Ovary (tissue), 9 donors: Measurements from ENCODE around the gene TULP1. TPM values are rescaled to one million over a fixed set of nuclear protein-coding genes. Genes with fewer than 3 reads are reported as not detected.

Source experiments
- DNase-seq, 5 donors: peaks; one replicate each; pipeline ENCODE4 v3.0.0-alpha.2; 2019 to 2020
- H3K27ac ChIP-seq, 2 donors: fragments of 200-600 bp; one replicate each; pipeline versions ENCODE4 v1.5.1 to v1.8.0; 2019 to 2022
- H3K27me3 ChIP-seq: fragments of 200-600 bp; one replicate; pipeline ENCODE4 v1.8.0; 2022
- H3K36me3 ChIP-seq: fragments of 200-600 bp; sonication (generic); one replicate; pipeline ENCODE4 v1.5.1; 2019
- H3K4me1 ChIP-seq: one replicate; pipeline ENCODE4 v1.8.1; 2013; ENCODE audit warnings: mild to moderate bottlenecking, moderate library complexity; ENCODE audit not compliant: insufficient read depth
- H3K4me3 ChIP-seq: fragments of 200-600 bp; sonication (generic); one replicate; pipeline ENCODE4 v1.5.1; 2017
- H3K9me3 ChIP-seq, 2 donors: fragments of 200-600 bp in 1 of 2; sonication (generic) in 1 of 2; one replicate each; pipeline versions ENCODE4 v1.5.1 to v1.8.1; 2013 to 2019; ENCODE audit warnings: mild to moderate bottlenecking in 1 of 2, moderate library complexity in 1 of 2
- EP300 ChIP-seq: sonication (generic); formaldehyde crosslinking; IDR thresholded peaks from one replicate; pipeline ENCODE4 v1.6.1; 2017; ENCODE audit warnings: antibody characterized with exemption
- POLR2A ChIP-seq: fragments of 450-650 bp; IDR thresholded peaks from one replicate; pipeline ENCODE4 v1.6.1; 2017; ENCODE audit warnings: antibody characterized with exemption, mild to moderate bottlenecking, moderate library complexity
- WGBS, 3 donors: extraction: QIAGEN DNeasy Blood & Tissue Kit in 1 of 3; methylation state at CpG; one replicate each; pipeline versions ENCODE4 v1.1.5 to v1.1.7; 2013 to 2017; 5-methylcytosine and 5-hydroxymethylcytosine counted together
- intact Hi-C, 4 donors: fragments of 100-400 bp; cut with DNase I; formaldehyde crosslinking; loops; one replicate each; pipeline versions ENCODE4 v1.11.0 to v1.15.1; 2022 to 2023
- microRNA-seq, 3 donors: library from miRNA; unstranded; fragments of <30 nt; microRNA quantifications; one replicate each; pipeline versions ENCODE4 to v1.2.0, GENCODE V29; 2019 to 2020
- polyA plus RNA-seq, 2 donors: library from polyadenylated mRNA; stranded (reverse); fragments of 200-250 nt in 1 of 2; fragments of 350-450 nt in 1 of 2; fragmentation: Illumina TruSeq in 1 of 2; extraction: RNeasy Lipid Tissue Mini Kit (QIAGEN cat#74804) in 1 of 2; gene quantifications; one replicate each; pipeline ENCODE4 v1.2.3, GENCODE V29; 2013 to 2014
- small RNA-seq: library from RNA; depleted of rRNA; stranded (forward); fragments of <200 nt; gene quantifications from one replicate; pipeline ENCODE3, GENCODE V24; 2016
- total RNA-seq, 7 donors: library from RNA; depleted of rRNA in 2 of 7; stranded (reverse); fragments of >200 nt in 2 of 7; fragmentation: NEBNext Ultra II Directional in 3 of 7; extraction: Animal tissue kit (Norgen Biotek cat#: 25700) in 3 of 7; gene quantifications; one replicate each; pipeline versions ENCODE4 v1.1.0 to v1.2.4, GENCODE V29; 2016 to 2023
- TF ChIP-seq, protein P1 (sequence below), 3 donors: fragments of 450-650 bp in 2 of 3; fragments of 200-600 bp in 1 of 3; IDR thresholded peaks; one replicate each; pipeline versions ENCODE4 v1.5.1 to v1.8.0; 2016 to 2022; ENCODE audit warnings: antibody characterized with exemption in 3 of 3, mild to moderate bottlenecking in 1 of 3
- donor health status: DM: no; HTN: no; CAD: no; lungs with moderate emphysema.
- donor health status: DM: no; HTN: no; CAD: no.
- donor health status: Bipolar disorder and iron deficiency.
- donor health status: DM: yes; HTN: yes; CAD: no.
- donor health status: DM: no; HTN: no; CAD: no.
- donor health status: DM: yes; HTN: yes; CAD: no.

TULP1 gene
- total and polyA plus RNA-seq, 9 donors, result 0.17 to 1.1 (median 0.45) TPM; not detected in 3

DNA sequence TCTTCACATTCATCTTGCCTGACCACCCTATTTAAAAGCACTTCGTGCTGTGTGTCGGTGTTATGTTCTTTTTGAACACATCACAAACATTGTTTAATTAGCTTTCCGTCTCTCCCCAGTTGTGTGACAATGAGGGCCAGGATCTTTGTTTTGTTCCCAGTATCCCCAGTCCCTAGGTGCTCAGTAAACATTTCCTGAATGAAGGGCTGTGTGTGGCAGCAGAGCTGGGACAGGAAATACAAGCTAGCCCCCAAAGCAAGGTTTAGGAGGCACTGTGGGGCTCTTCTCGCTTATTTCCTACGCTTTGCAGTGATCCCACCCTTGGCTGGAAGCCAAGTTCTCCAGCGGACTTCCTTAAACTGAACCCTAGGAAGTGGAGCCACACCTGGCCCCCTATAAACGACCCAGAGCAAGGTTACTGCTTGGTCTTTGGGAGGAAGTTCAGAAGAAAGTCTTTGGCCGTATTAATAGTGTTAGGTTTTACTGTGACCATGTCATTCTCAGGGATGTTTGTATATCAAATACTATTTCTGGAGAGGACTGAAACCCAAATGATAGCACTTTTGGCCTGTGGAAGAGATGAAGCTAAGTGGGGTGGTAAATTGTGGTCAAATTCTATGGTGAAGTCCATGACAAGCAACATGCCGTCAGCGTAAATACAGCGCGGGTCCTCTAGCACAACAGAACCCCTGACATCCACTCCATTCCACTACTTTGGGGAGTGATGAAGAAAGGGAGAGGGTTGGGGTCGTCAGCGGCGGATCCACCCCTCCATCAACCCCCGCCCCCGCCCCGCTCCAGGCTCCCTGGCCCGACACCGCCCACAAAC, 61.1 kb downstream of the TULP1 start:
- peak overlapping the region; percentile 62 for H3K4me3 ChIP-seq
- H3K27me3 ChIP-seq, result no peaks in the 10 kb centered on the region
- 9 to 12% (median 12%) methylated on average over 20 of the region's 20 CpGs for WGBS, 3 donors
- peak overlapping the region; percentile 18 to 71 for H3K27ac ChIP-seq
- TF ChIP-seq, protein P1, sequence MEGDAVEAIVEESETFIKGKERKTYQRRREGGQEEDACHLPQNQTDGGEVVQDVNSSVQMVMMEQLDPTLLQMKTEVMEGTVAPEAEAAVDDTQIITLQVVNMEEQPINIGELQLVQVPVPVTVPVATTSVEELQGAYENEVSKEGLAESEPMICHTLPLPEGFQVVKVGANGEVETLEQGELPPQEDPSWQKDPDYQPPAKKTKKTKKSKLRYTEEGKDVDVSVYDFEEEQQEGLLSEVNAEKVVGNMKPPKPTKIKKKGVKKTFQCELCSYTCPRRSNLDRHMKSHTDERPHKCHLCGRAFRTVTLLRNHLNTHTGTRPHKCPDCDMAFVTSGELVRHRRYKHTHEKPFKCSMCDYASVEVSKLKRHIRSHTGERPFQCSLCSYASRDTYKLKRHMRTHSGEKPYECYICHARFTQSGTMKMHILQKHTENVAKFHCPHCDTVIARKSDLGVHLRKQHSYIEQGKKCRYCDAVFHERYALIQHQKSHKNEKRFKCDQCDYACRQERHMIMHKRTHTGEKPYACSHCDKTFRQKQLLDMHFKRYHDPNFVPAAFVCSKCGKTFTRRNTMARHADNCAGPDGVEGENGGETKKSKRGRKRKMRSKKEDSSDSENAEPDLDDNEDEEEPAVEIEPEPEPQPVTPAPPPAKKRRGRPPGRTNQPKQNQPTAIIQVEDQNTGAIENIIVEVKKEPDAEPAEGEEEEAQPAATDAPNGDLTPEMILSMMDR (IDR thresholded peaks at IDR 0.05), result no peak
- TF ChIP-seq POLR2A, result no peak
- no peak for TF ChIP-seq EP300
- DNase-seq, result peak in 3 of 5 donors; percentile 54 to 67 (median 56)
- H3K36me3 ChIP-seq, result no peaks in the 10 kb centered on the region
- H3K4me1 ChIP-seq, result peaks cover 7% of the 10 kb centered on the region
- intact Hi-C loops, result loop anchor here in 2 of 4 donors (2.0 kb wide), 1 partner anchor 109 kb away; the partner anchor contains the start of gene PPARD (in 2 of the 2)
- no peaks in the 10 kb centered on the region for H3K9me3 ChIP-seq

DNA sequence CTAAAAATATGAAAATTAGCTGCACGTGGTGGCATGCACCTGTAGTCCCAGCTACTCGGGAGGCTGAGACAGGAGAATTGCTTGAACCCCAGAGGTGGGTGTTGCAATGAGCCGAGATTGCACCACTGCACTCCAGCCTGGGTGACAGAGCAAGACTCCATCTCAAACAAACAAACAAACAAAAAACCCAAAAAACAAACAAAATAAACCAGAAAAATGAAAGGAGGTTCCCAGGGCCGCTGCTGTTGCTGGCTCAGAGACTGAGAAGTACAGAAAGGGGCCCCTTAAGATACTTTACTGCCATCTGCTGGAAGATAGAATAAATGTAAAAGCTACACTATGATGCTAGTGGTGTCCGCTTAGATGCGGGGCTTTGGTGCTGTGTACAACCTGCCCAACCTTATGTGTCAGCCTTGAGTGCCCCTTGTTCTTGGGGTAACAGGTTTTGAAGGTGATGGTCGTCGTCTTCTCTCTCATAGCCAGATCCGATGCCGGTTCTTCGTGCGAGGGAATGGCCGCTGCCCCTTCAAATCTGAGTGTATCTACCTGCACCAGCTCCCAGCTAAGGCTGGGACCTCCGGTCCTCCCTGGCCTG, 63.3 kb downstream of the TULP1 start:
- Histone ChIP-seq H3K36me3 (no peaks in the 10 kb centered on the region), H3K4me3 (no peak overlapping the region), H3K27ac (no peak overlapping the region), H3K4me1 (peaks cover 6% of the 10 kb centered on the region), H3K27me3 (no peaks in the 10 kb centered on the region), H3K9me3 (no peaks in the 10 kb centered on the region)
- peak in 1 of 5 donors; percentile 37 for DNase-seq
- TF ChIP-seq EP300 (no peak), POLR2A (no peak)
- TF ChIP-seq, protein P1 (IDR thresholded peaks at IDR 0.05), result peak; percentile 62 to 86 (median 79)
- intact Hi-C loops, result loop anchor here in 2 of 4 donors (1.0 to 2.0 kb wide), 2 partner anchors 107 kb away; partner anchors contain the start of gene PPARD (in 2 of the 2)
- WGBS, 3 donors, result 27 to 36% (median 33%) methylated on average over 14 of the region's 14 CpGs

DNA sequence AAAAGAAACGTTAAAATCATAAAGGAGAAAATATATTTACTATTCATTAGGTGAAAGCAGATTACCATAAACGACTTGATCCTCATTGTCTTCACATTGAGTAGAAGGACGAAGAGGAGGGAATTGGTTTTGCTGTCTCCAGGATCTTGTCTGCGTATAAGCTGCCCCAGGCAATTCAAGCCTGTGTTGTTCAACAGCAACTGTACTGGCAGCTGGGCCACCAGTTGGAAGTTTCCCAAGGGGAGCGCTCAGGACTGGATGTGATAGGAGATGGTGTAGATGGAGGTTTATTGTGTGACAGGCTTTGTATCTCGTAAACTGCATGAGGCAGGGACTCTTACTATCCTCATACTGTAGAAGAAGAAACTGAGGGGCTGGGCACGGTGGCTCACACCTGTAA, 64.5 kb downstream of the TULP1 start:
- WGBS, 3 donors, result 64 to 79% (median 76%) methylated on average over 7 of the region's 7 CpGs

More for the DNA sequence above, 64.5 kb downstream of the TULP1 start:
- TF ChIP-seq POLR2A, result no peak
- no peak for TF ChIP-seq EP300
- TF ChIP-seq, protein P1 (IDR thresholded peaks at IDR 0.05), result no peak
- no peaks in the 10 kb centered on the region for H3K36me3 ChIP-seq
- DNase-seq, result no peak
- H3K27ac ChIP-seq, result no peak overlapping the region
- no peaks in the 10 kb centered on the region for H3K9me3 ChIP-seq
- intact Hi-C loops, result loop anchor here in 1 of 4 donors (2.0 kb wide), 1 partner anchor 105 kb away; the partner anchor contains the start of gene PPARD
- H3K4me3 ChIP-seq, result no peak overlapping the region
- no peaks in the 10 kb centered on the region for H3K27me3 ChIP-seq
- H3K4me1 ChIP-seq, result peaks cover 1% of the 10 kb centered on the region

Small RNA genes within 50 kb of the gene (microRNA-seq; reads per million reads assigned to microRNA genes)
- 0 to 0.47 (median 0) reads per million in 3 donors for gene MIR7111

Small RNA genes within 50 kb of the gene (small RNA-seq; reads per million reads assigned to genes)
- not detected for gene MIR7111

Other genes with a start within 250 kb of the TULP1 start
- gene DEF6, start 215.1 kb downstream of the TULP1 start, total RNA-seq, result 1 to 10 TPM; 2.3 to 6.6 (median 3.1) TPM
- gene DEF6, start 215.1 kb downstream of the TULP1 start, polyA plus RNA-seq, result 1 to 10 TPM; 1.5 to 2.7 TPM
- gene PPARD, start 170.3 kb downstream of the TULP1 start, total RNA-seq, result 10 to 100 TPM in 6 of 7 donors, 1 to 10 TPM in 1; 7.9 to 55.9 (median 25.9) TPM
- gene PPARD, start 170.3 kb downstream of the TULP1 start, polyA plus RNA-seq, result 10 to 100 TPM in 1 of 2 donors, 1 to 10 TPM in 1; 8.2 to 22.3 TPM
- gene FANCE, start 60.6 kb downstream of the TULP1 start, total RNA-seq, result 10 to 100 TPM in 2 of 7 donors, 1 to 10 TPM in 5; 5.3 to 12.2 (median 9.3) TPM
- gene FANCE, start 60.6 kb downstream of the TULP1 start, polyA plus RNA-seq, result 1 to 10 TPM; 5.3 to 7.4 TPM
- gene RPL10A, start 44.5 kb downstream of the TULP1 start, total RNA-seq, result 1,000 to 10,000 TPM; 2,596 to 4,158 (median 3,059) TPM
- 1,000 to 10,000 TPM; 3,198 to 5,052 TPM for gene RPL10A, start 44.5 kb downstream of the TULP1 start, polyA plus RNA-seq
- gene TEAD3, start 15.8 kb downstream of the TULP1 start, total RNA-seq, result 10 to 100 TPM; 15.7 to 63.1 (median 35.6) TPM
- gene TEAD3, start 15.8 kb downstream of the TULP1 start, polyA plus RNA-seq, result 10 to 100 TPM; 21.6 to 27.1 TPM
- gene FKBP5, start 176.0 kb upstream of the TULP1 start, total RNA-seq, result 100 to 1,000 TPM in 5 of 7 donors, 10 to 100 TPM in 2; 36.2 to 231 (median 142) TPM
- 100 to 1,000 TPM in 1 of 2 donors, 10 to 100 TPM in 1; 69.2 to 166 TPM for gene FKBP5, start 176.0 kb upstream of the TULP1 start, polyA plus RNA-seq
- 1 to 10 TPM in 4 of 7 donors, under 1 TPM in 3; 0.34 to 1.9 (median 1.0) TPM for gene ARMC12, start 224.1 kb upstream of the TULP1 start, total RNA-seq
- gene ARMC12, start 224.1 kb upstream of the TULP1 start, polyA plus RNA-seq, result 1 to 10 TPM in 1 of 2 donors, under 1 TPM in 1; 0.97 to 1.3 TPM